GM12801 (cell line): ENCODE data around the gene SYTL1.

Experiments
- TF ChIP-seq, protein P1 (sequence below): IDR thresholded peaks from one replicate; pipeline ENCODE4 v1.5.1; 2011; ENCODE audit warnings: control low read depth; ENCODE audit not compliant: insufficient read length; ENCODE audit errors: extremely low read depth

Gene SYTL1

DNA sequence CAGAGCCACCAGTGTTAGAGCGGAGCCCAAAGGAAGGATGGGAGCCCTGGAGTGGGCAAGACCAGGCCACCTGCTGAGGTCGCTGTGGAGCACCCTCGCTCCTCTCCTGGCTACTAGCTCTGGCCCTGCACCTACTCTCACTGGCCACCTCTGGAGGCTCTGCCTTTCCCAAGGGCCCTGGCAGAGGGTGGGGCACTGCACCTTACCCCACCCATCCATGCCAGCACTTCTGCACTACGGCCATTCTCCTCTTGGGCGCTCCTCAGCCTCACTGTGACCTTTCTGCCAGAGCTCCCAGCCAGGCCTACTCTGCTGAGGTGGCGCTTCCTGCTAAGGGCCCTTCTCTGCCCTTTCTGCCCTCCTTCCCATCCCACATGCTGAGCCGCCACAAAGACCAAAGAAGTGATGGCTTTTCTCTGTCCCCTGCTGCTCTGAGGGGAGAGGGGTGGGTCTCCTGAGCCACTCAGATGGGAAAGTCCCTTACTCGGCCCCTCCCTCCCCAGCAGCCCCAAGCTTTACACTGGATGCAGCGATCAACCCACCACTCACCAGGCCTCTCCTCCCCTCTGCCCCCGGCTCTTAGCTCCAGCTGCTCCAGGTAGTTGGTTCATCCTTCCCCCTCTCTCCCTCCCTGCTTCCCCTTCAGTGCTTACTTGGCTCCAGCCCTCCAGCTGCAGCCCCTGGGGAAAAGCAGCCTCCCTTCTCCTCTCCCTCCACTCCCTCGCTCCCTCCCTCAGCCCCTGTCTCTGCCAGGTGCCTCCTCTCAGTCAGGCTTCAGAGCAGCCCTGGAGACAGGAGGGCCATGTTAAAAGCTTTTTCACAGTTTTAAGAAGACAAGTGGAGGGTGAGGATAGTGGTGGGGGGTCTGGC is 34.7 kb upstream of the SYTL1 start:
- TF ChIP-seq, protein P1, sequence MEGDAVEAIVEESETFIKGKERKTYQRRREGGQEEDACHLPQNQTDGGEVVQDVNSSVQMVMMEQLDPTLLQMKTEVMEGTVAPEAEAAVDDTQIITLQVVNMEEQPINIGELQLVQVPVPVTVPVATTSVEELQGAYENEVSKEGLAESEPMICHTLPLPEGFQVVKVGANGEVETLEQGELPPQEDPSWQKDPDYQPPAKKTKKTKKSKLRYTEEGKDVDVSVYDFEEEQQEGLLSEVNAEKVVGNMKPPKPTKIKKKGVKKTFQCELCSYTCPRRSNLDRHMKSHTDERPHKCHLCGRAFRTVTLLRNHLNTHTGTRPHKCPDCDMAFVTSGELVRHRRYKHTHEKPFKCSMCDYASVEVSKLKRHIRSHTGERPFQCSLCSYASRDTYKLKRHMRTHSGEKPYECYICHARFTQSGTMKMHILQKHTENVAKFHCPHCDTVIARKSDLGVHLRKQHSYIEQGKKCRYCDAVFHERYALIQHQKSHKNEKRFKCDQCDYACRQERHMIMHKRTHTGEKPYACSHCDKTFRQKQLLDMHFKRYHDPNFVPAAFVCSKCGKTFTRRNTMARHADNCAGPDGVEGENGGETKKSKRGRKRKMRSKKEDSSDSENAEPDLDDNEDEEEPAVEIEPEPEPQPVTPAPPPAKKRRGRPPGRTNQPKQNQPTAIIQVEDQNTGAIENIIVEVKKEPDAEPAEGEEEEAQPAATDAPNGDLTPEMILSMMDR = no peak

DNA sequence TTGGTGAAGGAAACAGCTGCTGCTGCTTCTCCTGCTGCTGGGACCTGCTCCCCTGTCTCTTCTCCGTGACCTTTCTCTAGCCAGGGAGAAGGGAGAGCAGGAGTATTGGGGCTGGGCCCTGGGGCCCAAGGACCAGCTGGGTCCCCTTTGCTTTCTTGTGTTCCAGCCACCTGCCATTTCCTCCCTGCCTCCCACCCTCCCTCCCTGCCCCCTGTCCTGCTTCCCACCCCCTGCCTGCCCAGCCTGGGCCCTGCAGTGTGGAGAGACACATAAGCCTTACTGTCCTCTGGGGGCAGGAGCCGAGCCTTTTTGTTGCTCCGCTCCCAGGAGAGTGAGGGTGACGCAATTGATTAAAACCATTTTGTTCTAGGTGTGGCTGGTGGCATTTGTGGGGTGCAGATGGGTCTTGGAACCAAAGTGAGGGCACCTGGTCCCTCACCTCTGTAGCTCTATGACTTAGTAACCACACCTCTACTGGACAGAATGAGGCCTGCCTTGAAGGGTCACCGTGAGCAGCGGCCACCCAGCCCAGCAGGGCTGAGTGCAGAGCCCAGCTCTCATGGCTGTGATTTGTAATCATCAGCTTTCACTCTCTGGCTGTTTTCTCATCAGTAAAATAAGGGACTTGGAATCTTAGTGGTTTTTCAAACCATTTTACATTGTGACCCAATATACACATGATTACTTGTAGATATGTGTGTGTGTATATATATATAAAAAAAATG is 33.8 kb upstream of the SYTL1 start:
- TF ChIP-seq, protein P1 = no peak

DNA sequence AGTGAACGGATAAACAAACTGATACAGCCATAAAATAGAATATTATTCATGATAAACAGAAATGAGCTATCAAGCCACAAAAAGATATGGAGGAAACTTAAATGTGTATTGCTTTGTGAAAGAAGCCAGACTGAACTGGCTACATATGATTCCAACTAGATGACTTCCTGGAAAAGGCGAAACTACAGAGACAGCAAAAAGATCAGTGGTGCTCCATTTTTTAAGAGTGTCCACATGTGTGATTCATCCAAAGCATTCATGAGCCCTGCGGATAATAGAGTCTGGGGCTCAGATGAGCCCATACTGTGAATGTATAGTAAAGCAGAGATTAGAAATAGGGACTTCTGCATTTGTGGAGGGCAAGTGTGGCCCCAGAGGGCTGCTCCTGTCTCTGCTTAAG is 27.7 kb upstream of the SYTL1 start:
- TF ChIP-seq, protein P1 = no peak

DNA sequence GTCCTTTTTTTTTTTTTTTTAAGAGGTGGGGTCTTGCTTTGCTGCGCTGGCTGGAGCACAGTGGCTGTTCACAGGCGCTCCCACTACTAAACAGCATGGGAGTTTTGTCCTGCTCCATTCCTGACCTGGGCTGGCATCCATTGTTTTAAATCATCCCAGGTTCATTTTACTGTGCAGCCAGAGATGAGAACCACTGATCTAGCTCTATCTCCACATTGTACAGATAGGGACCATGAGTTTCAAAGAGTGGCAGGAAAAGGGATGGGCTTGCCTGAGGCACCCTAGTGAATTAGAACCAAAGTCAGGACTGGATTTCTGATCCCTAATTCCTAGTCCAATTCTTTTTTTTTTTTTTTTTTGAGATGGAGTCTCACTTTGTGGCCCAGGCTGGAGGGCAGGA is 27.1 kb upstream of the SYTL1 start:
- TF ChIP-seq, protein P1 = no peak

DNA sequence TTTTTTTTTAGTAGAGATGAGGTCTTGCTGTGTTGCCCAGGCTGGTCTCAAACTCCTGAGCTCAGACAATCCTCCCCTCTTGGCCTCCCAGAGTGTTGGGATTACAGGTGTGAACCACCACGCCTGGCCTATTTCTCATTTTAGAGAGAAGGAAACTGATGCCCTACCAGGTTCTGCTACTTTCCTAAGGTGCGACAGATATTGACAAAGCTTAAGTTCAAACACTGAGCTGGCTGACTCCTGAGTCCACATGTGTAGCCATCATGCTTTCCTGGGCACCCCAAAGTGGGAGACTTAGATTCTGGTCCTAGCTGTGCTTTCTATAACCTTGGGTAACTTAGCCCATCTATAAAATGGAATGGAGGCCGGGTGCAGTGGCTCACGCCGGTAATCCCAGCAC is 25.0 kb upstream of the SYTL1 start:
- TF ChIP-seq, protein P1 = no peak

DNA sequence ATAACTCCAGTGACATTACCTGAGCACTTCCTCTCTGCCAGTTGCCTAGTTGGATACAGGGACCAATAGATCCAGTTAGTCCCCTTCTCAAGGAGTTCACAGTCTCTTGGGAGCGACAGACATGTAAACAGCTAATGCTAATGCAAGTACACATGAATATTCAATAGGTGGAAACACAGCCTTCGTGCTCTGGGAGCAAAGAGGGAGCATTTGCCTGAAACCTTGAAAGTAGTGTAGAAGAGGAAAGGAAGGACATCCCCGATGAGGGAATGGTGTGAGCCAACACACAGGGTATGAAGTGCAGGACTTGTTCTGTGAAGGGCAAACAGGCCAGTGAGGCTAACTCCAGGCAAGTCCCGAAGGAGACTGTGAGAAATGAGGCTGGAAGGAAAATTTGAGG is 23.7 kb upstream of the SYTL1 start:
- TF ChIP-seq, protein P1 = no peak

DNA sequence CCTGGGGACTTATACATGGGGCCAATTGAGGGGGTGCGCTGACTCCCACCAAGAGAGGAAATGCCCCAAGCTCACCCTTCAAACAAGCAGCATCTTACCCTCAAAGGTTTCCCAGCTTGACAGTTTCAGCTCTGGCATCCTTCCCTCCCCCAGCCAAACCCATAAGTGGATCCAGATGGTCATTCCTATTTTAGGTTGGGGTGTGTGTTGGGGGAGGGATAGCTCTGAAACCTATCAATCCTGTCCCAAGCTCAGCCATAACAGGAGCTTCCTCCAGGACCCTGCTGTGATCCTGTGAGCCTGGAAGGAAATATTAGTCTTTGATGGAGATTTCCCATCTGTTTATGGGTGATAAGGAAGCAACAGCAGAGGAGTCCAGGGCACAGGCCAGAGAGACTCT is 23.2 kb upstream of the SYTL1 start:
- TF ChIP-seq, protein P1 = no peak
